Activated CD4-positive, alpha-beta memory T cell treated with anti-CD3 and anti-CD28 coated beads for 36 hours (primary cell): ENCODE results near the gene ZFYVE27. TPM values are rescaled to one million over a fixed set of nuclear protein-coding genes. Genes with fewer than 3 reads are reported as not detected.

Source experiments
- CTCF ChIA-PET: fragments of 350-600 bp; sonication (Branson Sonifier 250); formaldehyde crosslinking; loops from one replicate; lab custom pipeline; 2021; ENCODE audit warnings: antibody characterized with exemption, inconsistent platforms; lab: Charles Lee
- POLR2A ChIA-PET: fragments of 350-600 bp; sonication (Branson Sonifier 250); formaldehyde crosslinking; loops from one replicate; lab custom pipeline; 2021; ENCODE audit warnings: antibody characterized with exemption; lab: Charles Lee
- DNase-seq: peaks from one replicate; pipeline ENCODE4 v3.0.0-alpha.2; 2020
- H3K27ac Mint-ChIP-seq: one replicate; pipeline ENCODE4 v1.8.0; 2021; ENCODE audit warnings: mixed read lengths
- H3K27me3 Mint-ChIP-seq: one replicate; pipeline ENCODE4 v1.8.0; 2021; ENCODE audit warnings: mixed read lengths
- H3K36me3 Mint-ChIP-seq: one replicate; pipeline ENCODE4 v1.8.0; 2021; ENCODE audit warnings: mixed read lengths
- H3K4me1 Mint-ChIP-seq: one replicate; pipeline ENCODE4 v1.8.0; 2021; ENCODE audit warnings: low read depth, mixed read lengths
- H3K4me3 Mint-ChIP-seq: one replicate; pipeline ENCODE4 v1.8.0; 2021; ENCODE audit warnings: mild to moderate bottlenecking, mixed read lengths
- H3K9me3 Mint-ChIP-seq: one replicate; pipeline ENCODE4 v1.8.0; 2021; ENCODE audit warnings: mixed read lengths
- intact Hi-C: fragments of 100-400 bp; cut with micrococcal nuclease; formaldehyde crosslinking; loops from one replicate; pipeline ENCODE4 v1.15.1; 2023
- total RNA-seq, 2 experiments: library from RNA; stranded (reverse); gene quantifications; one replicate each; pipeline ENCODE4 v1.2.3, GENCODE V29; 2021

ZFYVE27 gene
- total RNA-seq, 2 experiments from 2014 or later, result 20.9 to 22.8 TPM

- ChIA-PET POLR2A (no interaction called here), CTCF (interaction anchor here (0.8 to 1.8 kb wide), 3 partner anchors 79 to 81 kb away, joined by 3 to 5 read pairs (median 3); no protein-coding TSS in a partner anchor)
- intact Hi-C loops, result no loop called here
- peaks cover 5% of the 10 kb centered on the region for H3K27me3 Mint-ChIP-seq
- H3K9me3 Mint-ChIP-seq, result no peaks in the 10 kb centered on the region
- H3K27ac Mint-ChIP-seq, result no peak overlapping the region
- H3K36me3 Mint-ChIP-seq, result no peaks in the 10 kb centered on the region
- peaks cover 4% of the 10 kb centered on the region for H3K4me1 Mint-ChIP-seq
- DNase-seq, result no peak
- no peak overlapping the region for H3K4me3 Mint-ChIP-seq
Observed at GRCh38 chr10:97788552-97789442, 51.9 kb downstream of the ZFYVE27 start.

- ChIA-PET POLR2A (no interaction called here), CTCF (interaction anchor here (0.7 to 8.5 kb wide), 4 partner anchors 10 to 252 kb away, joined by 3 to 246 read pairs (median 4); no protein-coding TSS in a partner anchor)
- Mint-ChIP-seq H3K9me3 (no peaks in the 10 kb centered on the region), H3K4me3 (no peak overlapping the region), H3K27ac (no peak overlapping the region), H3K36me3 (no peaks in the 10 kb centered on the region), H3K27me3 (peaks cover 5% of the 10 kb centered on the region), H3K4me1 (peaks cover 4% of the 10 kb centered on the region)
- intact Hi-C loops, result loop anchor here (10.0 kb wide), 1 partner anchor 235 kb away; no protein-coding TSS in a partner anchor
- DNase-seq, result no peak
Observed at GRCh38 chr10:97789770-97790397, 53.0 kb downstream of the ZFYVE27 start.

- Mint-ChIP-seq H3K4me3 (no peak overlapping the region), H3K9me3 (no peaks in the 10 kb centered on the region), H3K36me3 (no peaks in the 10 kb centered on the region), H3K27me3 (peaks cover 5% of the 10 kb centered on the region), H3K4me1 (peaks cover 18% of the 10 kb centered on the region), H3K27ac (no peak overlapping the region)
- ChIA-PET POLR2A (no interaction called here), CTCF (interaction anchor here (0.5 to 8.5 kb wide), 26 partner anchors 9 to 251 kb away, joined by 3 to 246 read pairs (median 4); partner anchors contain the start of gene AVPI1)
- intact Hi-C loops, result loop anchor here (1.0 to 10.0 kb wide), 2 partner anchors 77 to 233 kb away; no protein-coding TSS in a partner anchor
- peak; percentile 81 for DNase-seq
Observed at GRCh38 chr10:97791824-97792721, 55.1 kb downstream of the ZFYVE27 start.

GRCh38 chr10:97795886-97796285 is 59.0 kb downstream of the ZFYVE27 start:
- Mint-ChIP-seq H3K9me3 (peaks cover 14% of the 10 kb centered on the region), H3K36me3 (peaks cover 3% of the 10 kb centered on the region), H3K27me3 (no peaks in the 10 kb centered on the region), H3K4me1 (peaks cover 22% of the 10 kb centered on the region), H3K27ac (peak overlapping the region; percentile 86), H3K4me3 (no peak overlapping the region)
- intact Hi-C loops, result loop anchor here (1.0 to 10.0 kb wide), 3 partner anchors 56 to 229 kb away; partner anchors contain the start of gene ZFYVE27
- CTCF ChIA-PET, result interaction anchor here (8.5 kb wide), 1 partner anchor 75 kb away, joined by 246 read pairs; no protein-coding TSS in a partner anchor
- POLR2A ChIA-PET, result no interaction called here
- no peak for DNase-seq

GRCh38 chr10:97796651-97797050 is 59.7 kb downstream of the ZFYVE27 start:
- intact Hi-C loops, result loop anchor here (1.0 to 10.0 kb wide), 3 partner anchors 56 to 228 kb away; partner anchors contain the start of gene ZFYVE27
- peaks cover 22% of the 10 kb centered on the region for H3K4me1 Mint-ChIP-seq
- H3K27ac Mint-ChIP-seq, result peak overlapping the region; percentile 86
- peak; percentile 55 for DNase-seq
- ChIA-PET CTCF (interaction anchor here (0.6 to 8.5 kb wide), 3 partner anchors 65 to 249 kb away, joined by 3 to 246 read pairs (median 4); no protein-coding TSS in a partner anchor), POLR2A (no interaction called here)
- no peaks in the 10 kb centered on the region for H3K27me3 Mint-ChIP-seq
- peak overlapping the region; percentile 40 for H3K4me3 Mint-ChIP-seq
- H3K36me3 Mint-ChIP-seq, result peaks cover 3% of the 10 kb centered on the region
- peaks cover 14% of the 10 kb centered on the region for H3K9me3 Mint-ChIP-seq

- CTCF ChIA-PET, result interaction anchor here (0.6 to 1.2 kb wide), 3 partner anchors 9 to 371 kb away, joined by 3 read pairs; no protein-coding TSS in a partner anchor
- Mint-ChIP-seq H3K27me3 (no peaks in the 10 kb centered on the region), H3K9me3 (peaks cover 14% of the 10 kb centered on the region), H3K27ac (no peak overlapping the region), H3K4me3 (no peak overlapping the region), H3K4me1 (peaks cover 18% of the 10 kb centered on the region), H3K36me3 (peaks cover 3% of the 10 kb centered on the region)
- no peak for DNase-seq
- POLR2A ChIA-PET, result interaction anchor here (0.9 kb wide), 1 partner anchor 70 kb away, joined by 4 read pairs; no protein-coding TSS in a partner anchor
- intact Hi-C loops, result loop anchor here (5.0 to 10.0 kb wide), 2 partner anchors 53 to 226 kb away; no protein-coding TSS in a partner anchor
Observed at GRCh38 chr10:97798958-97799610, 62.2 kb downstream of the ZFYVE27 start.

GRCh38 chr10:97800474-97800873 is 63.5 kb downstream of the ZFYVE27 start:
- Mint-ChIP-seq H3K36me3 (peaks cover 3% of the 10 kb centered on the region), H3K4me3 (no peak overlapping the region), H3K9me3 (peaks cover 14% of the 10 kb centered on the region), H3K27ac (no peak overlapping the region), H3K27me3 (no peaks in the 10 kb centered on the region), H3K4me1 (peaks cover 18% of the 10 kb centered on the region)
- DNase-seq, result no peak
- intact Hi-C loops, result no loop called here
- POLR2A ChIA-PET, result no interaction called here
- CTCF ChIA-PET, result interaction anchor here (1.5 kb wide), 1 partner anchor 68 kb away, joined by 7 read pairs; no protein-coding TSS in a partner anchor

GRCh38 chr10:97801422-97801821 is 64.5 kb downstream of the ZFYVE27 start:
- Mint-ChIP-seq H3K9me3 (peaks cover 14% of the 10 kb centered on the region), H3K4me1 (peaks cover 10% of the 10 kb centered on the region), H3K27me3 (no peaks in the 10 kb centered on the region), H3K27ac (no peak overlapping the region), H3K36me3 (peaks cover 3% of the 10 kb centered on the region), H3K4me3 (no peak overlapping the region)
- no peak for DNase-seq
- ChIA-PET CTCF (interaction anchor here (1.3 to 1.5 kb wide), 2 partner anchors 9 to 68 kb away, joined by 7 to 9 read pairs; no protein-coding TSS in a partner anchor), POLR2A (no interaction called here)
- intact Hi-C loops, result no loop called here

GRCh38 chr10:97805096-97805884 is 68.4 kb downstream of the ZFYVE27 start:
- intact Hi-C loops, result no loop called here
- Mint-ChIP-seq H3K4me1 (no peaks in the 10 kb centered on the region), H3K4me3 (no peak overlapping the region), H3K9me3 (no peaks in the 10 kb centered on the region), H3K36me3 (no peaks in the 10 kb centered on the region), H3K27ac (no peak overlapping the region), H3K27me3 (no peaks in the 10 kb centered on the region)
- ChIA-PET CTCF (interaction anchor here (1.5 to 1.7 kb wide), 2 partner anchors 13 to 64 kb away, joined by 4 to 6 read pairs; no protein-coding TSS in a partner anchor), POLR2A (no interaction called here)
- no peak for DNase-seq

- ChIA-PET CTCF (interaction anchor here (1.5 to 1.7 kb wide), 2 partner anchors 14 to 63 kb away, joined by 4 to 6 read pairs; no protein-coding TSS in a partner anchor), POLR2A (no interaction called here)
- Mint-ChIP-seq H3K27me3 (peaks cover 1% of the 10 kb centered on the region), H3K4me3 (no peak overlapping the region), H3K4me1 (no peaks in the 10 kb centered on the region), H3K9me3 (no peaks in the 10 kb centered on the region), H3K36me3 (no peaks in the 10 kb centered on the region), H3K27ac (no peak overlapping the region)
- DNase-seq, result no peak
- intact Hi-C loops, result no loop called here
Observed at GRCh38 chr10:97805949-97806348, 69.0 kb downstream of the ZFYVE27 start.
